ENCODE results near the gene MYL5.

GRCh38 chr4:658681-659667 is 15.4 kb upstream of the MYL5 start:
- TF ChIP-seq POLR2A (IDR thresholded peaks at IDR 0.05; ENCODE audit: low read depth, low read length) (no peak), POLR2AphosphoS5 (IDR thresholded peaks at IDR 0.05; ENCODE audit: low read depth, low read length) (no peak), TAF1 (IDR thresholded peaks at IDR 0.05; ENCODE audit: borderline replicate concordance, low read depth, low read length) (no peak)

Measured in GM12892 (cell line).